Measurements from ENCODE around the gene SLC9A9. TPM values are rescaled to one million over a fixed set of nuclear protein-coding genes. Genes with fewer than 3 reads are reported as not detected.

SLC9A9 gene
- total RNA-seq, 6 experiments from 2014 or later = 0.10 to 0.55 (median 0.33) TPM; not detected in 2

DNA sequence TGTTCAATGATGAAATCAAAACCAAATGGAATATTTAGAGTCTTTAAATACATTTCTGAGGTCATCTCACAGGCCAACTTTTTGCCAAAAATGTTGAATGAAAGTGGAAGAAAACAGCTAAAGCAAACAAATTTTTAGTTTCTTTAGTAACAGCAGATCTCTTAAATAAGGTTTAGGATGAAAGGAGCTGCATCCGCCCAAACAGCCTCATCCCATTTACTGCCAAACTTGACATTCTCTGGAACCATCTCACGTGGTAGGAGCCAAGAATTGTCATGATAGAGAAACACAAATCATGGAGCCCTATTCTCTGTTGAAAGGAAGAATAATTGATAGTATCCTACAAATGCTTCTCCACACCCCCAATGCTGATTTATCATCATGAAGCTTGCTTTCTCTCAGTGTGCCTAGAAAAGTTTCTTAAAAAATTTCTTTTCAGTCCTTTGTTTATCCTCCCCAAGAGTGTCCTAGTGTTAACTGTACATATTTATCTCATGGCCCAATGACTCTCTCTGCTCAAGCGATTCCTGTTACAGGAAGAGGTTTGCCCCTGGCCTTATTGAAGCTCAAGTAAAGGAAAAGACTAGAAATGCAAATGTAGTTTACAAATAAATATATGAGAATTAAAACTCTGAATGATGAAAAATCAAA, 23.4 kb downstream of the SLC9A9 start:
- H3K27ac Mint-ChIP-seq = no peak overlapping the region
- H3K27me3 Mint-ChIP-seq (ENCODE audit: insufficient read depth) = no peaks in the 10 kb centered on the region
- H3K9me3 Mint-ChIP-seq = peaks cover 43% of the 10 kb centered on the region
- H3K36me3 Mint-ChIP-seq (ENCODE audit: low read depth) = peaks cover 7% of the 10 kb centered on the region; the same call in 1 of the 2 replicates
- DNase-seq = no peak
- H3K4me3 Mint-ChIP-seq = no peak overlapping the region
- TF ChIP-seq, protein P1, sequence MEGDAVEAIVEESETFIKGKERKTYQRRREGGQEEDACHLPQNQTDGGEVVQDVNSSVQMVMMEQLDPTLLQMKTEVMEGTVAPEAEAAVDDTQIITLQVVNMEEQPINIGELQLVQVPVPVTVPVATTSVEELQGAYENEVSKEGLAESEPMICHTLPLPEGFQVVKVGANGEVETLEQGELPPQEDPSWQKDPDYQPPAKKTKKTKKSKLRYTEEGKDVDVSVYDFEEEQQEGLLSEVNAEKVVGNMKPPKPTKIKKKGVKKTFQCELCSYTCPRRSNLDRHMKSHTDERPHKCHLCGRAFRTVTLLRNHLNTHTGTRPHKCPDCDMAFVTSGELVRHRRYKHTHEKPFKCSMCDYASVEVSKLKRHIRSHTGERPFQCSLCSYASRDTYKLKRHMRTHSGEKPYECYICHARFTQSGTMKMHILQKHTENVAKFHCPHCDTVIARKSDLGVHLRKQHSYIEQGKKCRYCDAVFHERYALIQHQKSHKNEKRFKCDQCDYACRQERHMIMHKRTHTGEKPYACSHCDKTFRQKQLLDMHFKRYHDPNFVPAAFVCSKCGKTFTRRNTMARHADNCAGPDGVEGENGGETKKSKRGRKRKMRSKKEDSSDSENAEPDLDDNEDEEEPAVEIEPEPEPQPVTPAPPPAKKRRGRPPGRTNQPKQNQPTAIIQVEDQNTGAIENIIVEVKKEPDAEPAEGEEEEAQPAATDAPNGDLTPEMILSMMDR (IDR thresholded peaks at IDR 0.05) = no peak
- H3K4me1 Mint-ChIP-seq (ENCODE audit: low read depth) = no peaks in the 10 kb centered on the region

DNA sequence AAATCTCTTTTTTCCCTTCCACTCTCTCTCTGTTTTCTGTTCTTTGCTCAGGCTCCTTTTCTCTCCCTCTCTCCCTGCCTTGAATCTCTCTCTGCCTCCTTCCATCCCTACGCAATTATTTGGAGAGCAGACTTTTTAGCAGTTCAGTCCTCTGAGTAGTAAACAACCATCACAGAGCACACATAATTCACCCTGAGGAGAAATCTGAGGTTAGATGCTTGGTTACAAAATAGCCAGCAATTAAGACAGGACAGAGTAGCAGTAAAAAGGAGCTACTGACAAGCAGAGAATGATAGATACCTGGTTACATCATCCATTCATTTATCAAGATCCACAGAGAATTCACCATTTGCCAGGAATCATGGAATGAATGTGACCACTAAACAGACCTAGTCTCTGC, 25.5 kb downstream of the SLC9A9 start:
- no peak for DNase-seq
- Mint-ChIP-seq H3K27ac (no peak overlapping the region), H3K27me3 (ENCODE audit: insufficient read depth) (no peaks in the 10 kb centered on the region), H3K4me1 (ENCODE audit: low read depth) (no peaks in the 10 kb centered on the region), H3K9me3 (peaks cover 48% of the 10 kb centered on the region), H3K36me3 (ENCODE audit: low read depth) (peaks cover 7% of the 10 kb centered on the region; the same call in 1 of the 2 replicates), H3K4me3 (no peak overlapping the region)
- TF ChIP-seq, protein P1 (IDR thresholded peaks at IDR 0.05) = no peak

DNA sequence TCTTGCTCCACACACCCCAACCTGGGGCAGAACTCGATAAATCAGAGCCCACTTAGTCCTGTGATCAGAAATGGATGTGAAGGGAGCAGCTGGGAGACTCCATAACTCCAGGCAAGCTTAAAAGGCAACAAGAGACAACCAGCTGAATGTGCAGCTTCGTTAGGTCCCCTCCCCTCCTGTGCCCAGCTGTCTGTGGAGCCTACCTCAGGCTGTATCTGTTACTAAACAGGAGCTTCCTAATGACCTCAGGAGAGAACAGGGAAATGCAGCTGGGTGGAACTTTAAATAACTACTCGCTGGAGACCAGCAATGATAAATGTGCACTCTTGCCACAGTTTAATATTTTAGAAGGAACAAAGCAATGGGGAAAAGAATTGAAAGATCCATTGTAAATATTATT, 25.9 kb downstream of the SLC9A9 start:
- no peaks in the 10 kb centered on the region for H3K27me3 Mint-ChIP-seq (ENCODE audit: insufficient read depth)
- DNase-seq = no peak

DNA sequence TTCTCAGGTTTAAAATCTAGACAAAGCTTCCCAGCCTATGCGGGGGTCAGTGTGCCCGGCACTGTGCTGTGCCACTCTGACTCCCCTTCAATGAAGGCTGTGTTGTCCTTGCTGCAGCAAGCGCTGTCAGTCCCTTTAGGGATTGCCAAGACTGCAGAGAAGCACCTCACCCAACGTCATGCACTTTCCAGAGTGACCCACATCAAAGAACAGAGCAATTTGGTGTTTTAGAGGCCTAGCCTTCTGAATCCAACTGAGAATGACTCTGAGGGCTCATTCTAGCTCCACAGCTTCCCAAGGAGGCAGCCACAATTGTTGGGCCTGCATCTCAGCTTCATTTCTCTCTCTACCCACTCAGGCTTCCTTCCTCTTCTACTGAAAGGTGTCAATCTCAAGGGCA, 26.4 kb downstream of the SLC9A9 start:
- no peak for DNase-seq
- Mint-ChIP-seq H3K36me3 (ENCODE audit: low read depth) (peaks cover 7% of the 10 kb centered on the region; the same call in 1 of the 2 replicates), H3K9me3 (peaks cover 46% of the 10 kb centered on the region), H3K4me1 (ENCODE audit: low read depth) (no peaks in the 10 kb centered on the region), H3K4me3 (no peak overlapping the region), H3K27me3 (ENCODE audit: insufficient read depth) (no peaks in the 10 kb centered on the region), H3K27ac (no peak overlapping the region)
- TF ChIP-seq, protein P1 (IDR thresholded peaks at IDR 0.05) = no peak

More for the DNA sequence above, 25.9 kb downstream of the SLC9A9 start:
- Mint-ChIP-seq H3K36me3 (ENCODE audit: low read depth) (peaks cover 7% of the 10 kb centered on the region; the same call in 1 of the 2 replicates), H3K4me3 (no peak overlapping the region), H3K4me1 (ENCODE audit: low read depth) (no peaks in the 10 kb centered on the region), H3K9me3 (peaks cover 47% of the 10 kb centered on the region), H3K27ac (no peak overlapping the region)
- TF ChIP-seq, protein P1 (IDR thresholded peaks at IDR 0.05) = no peak

DNA sequence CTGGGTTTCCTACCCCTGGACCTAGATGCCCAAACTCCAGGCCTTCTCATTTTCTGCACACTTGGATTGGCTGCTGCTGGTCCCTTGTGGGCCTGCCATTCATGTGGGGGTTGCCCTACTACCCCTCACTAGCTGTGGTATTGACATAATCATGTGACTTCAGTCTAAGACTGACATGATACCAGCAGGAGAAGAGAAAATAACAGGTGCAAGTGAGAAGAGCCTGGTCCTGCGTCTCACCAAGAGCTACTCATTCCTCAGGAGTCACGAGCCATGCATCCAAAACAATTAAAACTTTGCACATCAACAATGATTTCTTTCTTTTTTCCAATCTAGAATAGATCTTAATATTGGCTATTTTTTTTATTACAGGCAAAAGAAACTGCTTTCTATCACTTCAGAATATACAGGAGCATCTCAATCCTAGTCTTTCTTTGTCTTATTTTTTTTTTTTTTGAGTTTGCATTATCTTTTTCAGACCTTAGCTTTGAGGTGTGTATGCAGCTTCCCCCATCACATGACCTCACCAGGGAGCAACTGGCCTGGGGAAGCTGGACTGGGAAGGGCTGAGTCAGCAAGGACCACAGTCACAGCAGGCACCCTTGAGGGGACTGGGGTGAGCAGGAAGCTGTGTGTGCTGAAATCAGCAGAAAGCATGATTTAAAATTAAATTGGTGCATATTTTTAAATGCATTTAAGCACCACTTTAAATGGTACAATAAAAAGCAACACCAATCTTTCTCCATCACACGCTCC, 27.6 kb downstream of the SLC9A9 start:
- TF ChIP-seq, protein P1 (IDR thresholded peaks at IDR 0.05) = no peak
- H3K4me3 Mint-ChIP-seq = no peak overlapping the region

More for the DNA sequence above, 27.6 kb downstream of the SLC9A9 start:
- Mint-ChIP-seq H3K9me3 (peaks cover 37% of the 10 kb centered on the region), H3K27me3 (ENCODE audit: insufficient read depth) (no peaks in the 10 kb centered on the region), H3K27ac (no peak overlapping the region), H3K4me1 (ENCODE audit: low read depth) (no peaks in the 10 kb centered on the region), H3K36me3 (ENCODE audit: low read depth) (no peaks in the 10 kb centered on the region)
- DNase-seq = no peak
